Smooth muscle cell (in vitro differentiated cells): ENCODE measurements around the gene SIGLEC7. TPM values are rescaled to one million over a fixed set of nuclear protein-coding genes. Genes with fewer than 3 reads are reported as not detected.

Source experiments
- DNase-seq: peaks from one replicate; lab custom pipeline; 2025; ENCODE audit not compliant: unreplicated experiment; lab: John Stamatoyannopoulos, UW
- H2AFZ ChIP-seq: fragments of 200-600 bp; sonication (generic); 2 replicates; pipeline ENCODE4 v1.6.0; 2016; ENCODE audit warnings: antibody characterized with exemption, low read depth, mild to moderate bottlenecking
- H3F3A ChIP-seq: fragments of 200-600 bp; sonication (generic); 2 replicates; pipeline ENCODE4 v1.6.0; 2017; ENCODE audit warnings: antibody characterized with exemption, low read depth
- H3K27ac ChIP-seq: fragments of 200-600 bp; sonication (generic); 2 replicates; pipeline ENCODE4 v1.5.1; 2016; ENCODE audit warnings: low read depth, mild to moderate bottlenecking
- H3K27me3 ChIP-seq: fragments of 200-600 bp; sonication (generic); 2 replicates; pipeline ENCODE4 v1.6.1; 2016; ENCODE audit warnings: low read depth, mild to moderate bottlenecking
- H3K36me3 ChIP-seq: fragments of 200-600 bp; sonication (generic); 2 replicates; pipeline ENCODE4 v1.5.1; 2016; ENCODE audit warnings: low read depth
- H3K4me1 ChIP-seq: fragments of 200-600 bp; sonication (generic); 2 replicates; pipeline ENCODE4 v1.5.1; 2016; ENCODE audit warnings: low read depth
- H3K4me2 ChIP-seq: fragments of 200-600 bp; sonication (generic); 2 replicates; pipeline ENCODE4 v1.6.0; 2016; ENCODE audit warnings: mild to moderate bottlenecking
- H3K4me3 ChIP-seq: fragments of 200-600 bp; sonication (generic); 2 replicates; pipeline ENCODE4 v1.5.1; 2016; ENCODE audit warnings: mild to moderate bottlenecking
- H3K79me2 ChIP-seq: fragments of 200-600 bp; sonication (generic); 2 replicates; pipeline ENCODE4 v1.6.0; 2016; ENCODE audit warnings: low read depth, mild to moderate bottlenecking
- H3K9ac ChIP-seq: fragments of 200-600 bp; sonication (generic); 2 replicates; pipeline ENCODE4 v1.6.0; 2016; ENCODE audit warnings: low read depth
- H3K9me3 ChIP-seq: fragments of 200-600 bp; sonication (generic); replicated peaks from 2 replicates; pipeline ENCODE4 v1.5.1; 2016; ENCODE audit warnings: low read depth
- H4K20me1 ChIP-seq: fragments of 200-600 bp; sonication (generic); 2 replicates; pipeline ENCODE4 v1.6.0; 2016; ENCODE audit warnings: low read depth
- WGBS: methylation state at CpG from one replicate; pipeline ENCODE4 v1.1.7; 2016; ENCODE audit warnings: low lambda C conversion rate; 5-methylcytosine and 5-hydroxymethylcytosine counted together
- polyA plus RNA-seq: library from polyadenylated mRNA; unstranded; fragments of >200 nt; fragmentation: Nextera tagmentation; extraction: Ambion mirVana; gene quantifications from 2 replicates; pipeline ENCODE4 v1.2.1, GENCODE V29; 2016
- total RNA-seq: library from RNA; depleted of rRNA; stranded (reverse); fragments of >200 nt; gene quantifications from 2 replicates; pipeline ENCODE4 v1.2.3, GENCODE V29; 2014
- TF ChIP-seq, protein P1 (sequence below): fragments of 200-600 bp; sonication (generic); IDR thresholded peaks from 2 replicates; pipeline ENCODE4 v1.5.1; 2017; ENCODE audit warnings: borderline replicate concordance, mild to moderate bottlenecking, antibody characterized with exemption; ENCODE audit not compliant: insufficient read depth, poor library complexity, severe bottlenecking

Gene SIGLEC7
- total and polyA plus RNA-seq, 2 experiments from 2014 or later, result not detected

DNA sequence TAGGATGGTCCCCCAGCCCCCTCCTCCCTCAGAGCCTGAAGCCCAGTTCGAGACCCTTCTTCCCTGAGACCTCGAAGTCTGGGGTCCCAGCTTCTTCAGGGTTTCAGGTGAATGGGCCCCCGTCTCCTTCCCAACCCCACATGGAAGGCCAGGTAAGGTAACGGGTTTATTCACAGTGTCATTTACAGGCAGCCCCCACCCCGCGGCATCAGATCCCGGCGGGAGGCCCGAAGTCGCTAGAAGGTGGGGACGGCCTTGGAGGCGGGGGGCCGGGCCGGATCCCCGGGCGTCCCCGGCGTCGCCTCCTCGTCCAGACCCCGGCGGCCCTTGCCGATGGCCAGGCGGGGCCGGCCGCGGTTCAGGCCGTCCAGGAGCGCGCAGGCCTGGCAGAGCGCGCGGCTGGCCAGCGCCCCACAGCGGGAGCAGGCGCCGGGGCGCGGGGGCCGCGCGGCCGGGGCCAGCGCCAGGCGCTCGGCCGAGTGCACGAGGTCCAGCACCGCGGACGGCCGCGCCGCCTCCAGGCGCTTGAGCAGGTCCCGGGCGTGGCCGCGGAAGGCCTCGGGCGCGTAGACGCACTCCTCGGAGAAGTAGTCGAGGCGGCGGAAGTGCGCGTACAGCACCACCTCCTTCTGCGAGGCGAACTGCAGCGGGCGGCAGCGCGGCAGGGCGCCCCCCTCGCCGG is 43.6 kb upstream of the SIGLEC7 start:
- H3K4me3 ChIP-seq, result no peak overlapping the region
- H3K27ac ChIP-seq, result no peak overlapping the region
- no peaks in the 10 kb centered on the region for H3K79me2 ChIP-seq
- H4K20me1 ChIP-seq, result peaks cover 70% of the 10 kb centered on the region
- no peak for DNase-seq
- H3K4me1 ChIP-seq, result no peaks in the 10 kb centered on the region
- H3K27me3 ChIP-seq, result no peaks in the 10 kb centered on the region
- no peak overlapping the region for H2AFZ ChIP-seq
- H3K9ac ChIP-seq, result no peak overlapping the region
- 57% methylated on average over 56 of the region's 78 CpGs for whole genome bisulfite sequencing
- peaks cover 3% of the 10 kb centered on the region for H3F3A ChIP-seq
- H3K4me2 ChIP-seq, result no peak overlapping the region
- no peaks in the 10 kb centered on the region for H3K36me3 ChIP-seq
- TF ChIP-seq, protein P1, sequence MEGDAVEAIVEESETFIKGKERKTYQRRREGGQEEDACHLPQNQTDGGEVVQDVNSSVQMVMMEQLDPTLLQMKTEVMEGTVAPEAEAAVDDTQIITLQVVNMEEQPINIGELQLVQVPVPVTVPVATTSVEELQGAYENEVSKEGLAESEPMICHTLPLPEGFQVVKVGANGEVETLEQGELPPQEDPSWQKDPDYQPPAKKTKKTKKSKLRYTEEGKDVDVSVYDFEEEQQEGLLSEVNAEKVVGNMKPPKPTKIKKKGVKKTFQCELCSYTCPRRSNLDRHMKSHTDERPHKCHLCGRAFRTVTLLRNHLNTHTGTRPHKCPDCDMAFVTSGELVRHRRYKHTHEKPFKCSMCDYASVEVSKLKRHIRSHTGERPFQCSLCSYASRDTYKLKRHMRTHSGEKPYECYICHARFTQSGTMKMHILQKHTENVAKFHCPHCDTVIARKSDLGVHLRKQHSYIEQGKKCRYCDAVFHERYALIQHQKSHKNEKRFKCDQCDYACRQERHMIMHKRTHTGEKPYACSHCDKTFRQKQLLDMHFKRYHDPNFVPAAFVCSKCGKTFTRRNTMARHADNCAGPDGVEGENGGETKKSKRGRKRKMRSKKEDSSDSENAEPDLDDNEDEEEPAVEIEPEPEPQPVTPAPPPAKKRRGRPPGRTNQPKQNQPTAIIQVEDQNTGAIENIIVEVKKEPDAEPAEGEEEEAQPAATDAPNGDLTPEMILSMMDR, result no peak
- no peaks in the 10 kb centered on the region for H3K9me3 ChIP-seq

DNA sequence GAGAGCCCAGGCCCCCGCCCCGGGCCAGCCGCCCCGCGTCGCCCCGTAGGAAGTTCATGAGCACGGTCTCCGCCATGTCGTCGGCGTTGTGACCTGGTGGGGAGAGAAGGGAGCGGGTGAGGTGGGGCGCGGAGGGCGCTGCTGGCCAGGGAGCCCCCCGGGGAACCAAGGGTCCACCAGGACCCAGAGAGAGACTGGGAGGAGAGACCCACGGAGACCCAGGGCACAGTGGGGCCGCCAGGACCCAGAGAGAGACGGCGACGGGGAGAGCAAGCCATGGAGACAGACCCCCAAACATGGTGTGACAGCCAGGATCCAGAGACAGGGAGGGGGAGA is 43.1 kb upstream of the SIGLEC7 start:
- 84% methylated on average over 22 of the region's 22 CpGs for WGBS

DNA sequence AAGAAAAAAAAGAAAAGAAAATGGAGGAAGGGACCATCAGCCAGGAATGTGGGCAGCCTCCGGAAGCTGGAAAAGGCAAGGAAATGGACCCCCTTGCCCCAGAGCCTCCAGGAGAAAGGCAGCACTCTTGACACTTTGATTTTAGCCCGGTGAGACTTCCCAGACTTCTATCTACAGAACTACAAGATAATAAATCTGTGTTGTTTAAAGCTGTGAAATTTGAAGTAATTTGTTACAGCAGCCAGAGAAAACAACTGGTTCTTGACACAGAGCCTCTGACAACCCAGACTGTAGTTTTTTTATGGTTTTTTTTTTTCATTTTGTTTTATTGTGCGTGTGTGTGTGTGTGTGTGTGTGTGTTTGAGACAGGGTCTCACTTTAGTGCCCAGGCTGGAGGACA is 41.5 kb upstream of the SIGLEC7 start:
- Histone ChIP-seq H2AFZ (no peak overlapping the region), H3K27me3 (no peaks in the 10 kb centered on the region), H3K4me3 (no peak overlapping the region), H3K27ac (no peak overlapping the region), H3K9ac (no peak overlapping the region), H3K4me2 (no peak overlapping the region), H3F3A (peaks cover 3% of the 10 kb centered on the region), H3K9me3 (no peaks in the 10 kb centered on the region), H3K79me2 (no peaks in the 10 kb centered on the region), H3K36me3 (no peaks in the 10 kb centered on the region), H4K20me1 (peaks cover 61% of the 10 kb centered on the region), H3K4me1 (no peaks in the 10 kb centered on the region)
- TF ChIP-seq, protein P1, result no peak
- 64% methylated on average over 3 of the region's 3 CpGs for WGBS
- no peak for DNase-seq

More for the DNA sequence above, 43.1 kb upstream of the SIGLEC7 start:
- no peak overlapping the region for H2AFZ ChIP-seq
- no peak overlapping the region for H3K4me3 ChIP-seq
- no peak overlapping the region for H3K27ac ChIP-seq
- H3F3A ChIP-seq, result peaks cover 3% of the 10 kb centered on the region
- no peaks in the 10 kb centered on the region for H3K36me3 ChIP-seq
- no peak overlapping the region for H3K4me2 ChIP-seq
- H4K20me1 ChIP-seq, result peaks cover 67% of the 10 kb centered on the region
- TF ChIP-seq, protein P1, result no peak
- no peaks in the 10 kb centered on the region for H3K27me3 ChIP-seq
- no peak for DNase-seq
- H3K9ac ChIP-seq, result no peak overlapping the region
- no peaks in the 10 kb centered on the region for H3K4me1 ChIP-seq
- H3K79me2 ChIP-seq, result no peaks in the 10 kb centered on the region
- H3K9me3 ChIP-seq, result no peaks in the 10 kb centered on the region

DNA sequence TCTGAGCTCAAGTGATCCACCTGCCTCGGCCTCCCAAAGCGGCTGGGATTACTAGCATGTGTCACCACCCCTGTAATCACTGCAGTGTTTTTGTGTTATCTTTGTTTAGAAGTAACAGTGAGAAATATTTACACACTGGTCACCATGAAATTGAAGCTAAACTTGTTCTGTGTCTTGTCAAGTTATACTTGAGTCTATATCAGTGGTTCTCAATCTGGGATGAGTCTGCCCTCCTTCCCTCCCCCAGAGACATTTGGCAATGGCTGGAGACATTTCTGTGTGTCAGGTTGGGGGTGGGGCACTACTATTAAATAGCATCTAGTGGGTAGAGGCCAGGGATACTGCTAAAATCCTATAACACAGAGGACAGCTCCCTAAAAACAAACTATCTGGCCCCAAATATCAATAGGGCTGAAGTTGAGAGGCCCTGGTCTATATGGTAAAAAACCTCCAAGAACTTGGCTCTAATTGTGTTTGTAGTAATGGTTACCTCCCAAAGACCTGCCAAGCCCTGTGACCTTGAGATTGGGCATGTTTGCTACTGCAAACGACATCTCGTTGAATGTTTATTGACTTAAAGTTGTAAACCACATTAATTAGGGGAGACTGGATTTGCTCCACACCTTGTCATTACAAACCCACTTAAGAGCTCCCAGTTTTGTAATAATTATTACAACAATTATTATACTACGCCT is 40.8 kb upstream of the SIGLEC7 start:
- Histone ChIP-seq H3K4me2 (no peak overlapping the region), H3K9ac (no peak overlapping the region), H2AFZ (no peak overlapping the region), H3K36me3 (no peaks in the 10 kb centered on the region), H3K4me1 (no peaks in the 10 kb centered on the region), H4K20me1 (peaks cover 55% of the 10 kb centered on the region), H3K4me3 (no peak overlapping the region), H3K9me3 (no peaks in the 10 kb centered on the region), H3K27ac (no peak overlapping the region), H3K27me3 (no peaks in the 10 kb centered on the region), H3F3A (peaks cover 3% of the 10 kb centered on the region), H3K79me2 (peaks cover 3% of the 10 kb centered on the region)
- 80% methylated on average over 5 of the region's 5 CpGs for WGBS
- DNase-seq, result no peak
- TF ChIP-seq, protein P1, result no peak
